ENCODE measurements around the gene GALNT1. TPM values are rescaled to one million over a fixed set of nuclear protein-coding genes. Genes with fewer than 3 reads are reported as not detected.

Gene GALNT1
- total RNA-seq, 1 experiment from 2014 or later = 80.1 TPM

GRCh38 chr18:35535297-35535696, 46.2 kb upstream of the GALNT1 start:
- peaks cover 44% of the 10 kb centered on the region for H3K9me3 Mint-ChIP-seq
- H3K36me3 Mint-ChIP-seq = peaks cover 17% of the 10 kb centered on the region
- POLR2A ChIA-PET = no interaction called here
- no peaks in the 10 kb centered on the region for H3K4me1 Mint-ChIP-seq
- no peaks in the 10 kb centered on the region; the same call in 1 of the 2 replicates for H3K27me3 Mint-ChIP-seq (ENCODE audit: low read depth)
- DNase-seq (ENCODE audit: low spot score) (no peak), ATAC-seq (no peak)
- TF ChIP-seq E2F1 (CRISPR knock-in tag; IDR thresholded peaks at IDR 0.05) (no peak), JUN (CRISPR knock-in tag; IDR thresholded peaks at IDR 0.05) (no peak), ZNF425 (CRISPR knock-in tag; conservative IDR thresholded peaks at IDR 0.05) (no peak), AR (CRISPR knock-in tag; IDR thresholded peaks at IDR 0.05) (no peak), E2F5 (CRISPR knock-in tag; IDR thresholded peaks at IDR 0.05) (no peak), NFYB (CRISPR knock-in tag; conservative IDR thresholded peaks at IDR 0.05; ENCODE audit: low read depth) (no peak), JAZF1 (CRISPR knock-in tag; IDR thresholded peaks at IDR 0.05) (no peak), PRRX2 (CRISPR knock-in tag; IDR thresholded peaks at IDR 0.05) (no peak), TCF7 (CRISPR knock-in tag; IDR thresholded peaks at IDR 0.05; ENCODE audit: low read depth) (no peak), RELA (CRISPR knock-in tag; IDR thresholded peaks at IDR 0.05; ENCODE audit: borderline replicate concordance) (no peak), ZNF232 (CRISPR knock-in tag; IDR thresholded peaks at IDR 0.05) (no peak), ZSCAN18 (CRISPR knock-in tag; IDR thresholded peaks at IDR 0.05) (no peak)
- CTCF ChIA-PET = no interaction called here
- no peak overlapping the region for H3K27ac Mint-ChIP-seq
- H3K4me3 Mint-ChIP-seq = no peak overlapping the region

- no peak overlapping the region for H3K27ac Mint-ChIP-seq
- ChIA-PET POLR2A (no interaction called here), CTCF (no interaction called here)
- no peak for TF ChIP-seq TCF7 (CRISPR knock-in tag; IDR thresholded peaks at IDR 0.05; ENCODE audit: low read depth)
- no peak for TF ChIP-seq PREB (CRISPR knock-in tag; IDR thresholded peaks at IDR 0.05; ENCODE audit: borderline replicate concordance)
- no peak for TF ChIP-seq RORB (CRISPR knock-in tag; IDR thresholded peaks at IDR 0.05)
- TF ChIP-seq JAZF1 (CRISPR knock-in tag; IDR thresholded peaks at IDR 0.05) = no peak
- TF ChIP-seq FOXP4 (CRISPR knock-in tag; IDR thresholded peaks at IDR 0.05) = no peak
- no peak for TF ChIP-seq USF2 (CRISPR knock-in tag; IDR thresholded peaks at IDR 0.05)
- TF ChIP-seq SMAD3 (CRISPR knock-in tag; IDR thresholded peaks at IDR 0.05; ENCODE audit: borderline replicate concordance) = no peak
- TF ChIP-seq PRDM15 (CRISPR knock-in tag; IDR thresholded peaks at IDR 0.05) = no peak
These were observed 39.2 kb upstream of the GALNT1 start for GRCh38 chr18:35542356-35542755.

More at GRCh38 chr18:35542356-35542755, 39.2 kb upstream of the GALNT1 start:
- no peak for ATAC-seq
- Mint-ChIP-seq H3K4me1 (no peaks in the 10 kb centered on the region), H3K27me3 (ENCODE audit: low read depth) (no peaks in the 10 kb centered on the region), H3K4me3 (no peak overlapping the region), H3K9me3 (peaks cover 15% of the 10 kb centered on the region), H3K36me3 (no peaks in the 10 kb centered on the region)
- DNase-seq (ENCODE audit: low spot score) = no peak

Measured in WTC11 (cell line).